HepG2 (cell line): Measurements from ENCODE around the gene CHMP6. TPM values are rescaled to one million over a fixed set of nuclear protein-coding genes. Genes with fewer than 3 reads are reported as not detected.

Experiments used
- ARID5B ChIP-seq: IDR thresholded peaks from 2 replicates; pipeline ENCODE4 v1.4.0; 2020; ENCODE audit warnings: mild to moderate bottlenecking, missing genetic modification reagents
- EEA1 ChIP-seq: sonication (generic); formaldehyde crosslinking; IDR thresholded peaks from 2 replicates; pipeline ENCODE4 v1.5.1; 2020; ENCODE audit warnings: mild to moderate bottlenecking, missing genetic modification reagents, borderline replicate concordance
- ELF4 ChIP-seq: sonication (generic); formaldehyde crosslinking; IDR thresholded peaks from 2 replicates; pipeline ENCODE4 v1.5.0; 2020; ENCODE audit warnings: missing genetic modification reagents, mild to moderate bottlenecking, moderate library complexity, borderline replicate concordance
- ERF ChIP-seq: IDR thresholded peaks from 2 replicates; pipeline ENCODE4 v1.6.1; 2018; ENCODE audit warnings: missing biosample characterization, missing genetic modification reagents
- HNF4G ChIP-seq, 2 experiments: sonication (generic) in 1 of 2; formaldehyde crosslinking in 1 of 2; IDR thresholded peaks; 2 replicates each; pipeline versions ENCODE4 v1.4.0 to v1.6.1; 2011 to 2020; ENCODE audit warnings: borderline replicate concordance in 2 of 2, low read depth in 2 of 2, mild to moderate bottlenecking in 2 of 2, low read length in 1 of 2, missing genetic modification reagents in 1 of 2, moderate library complexity in 1 of 2
- KAT7 ChIP-seq: IDR thresholded peaks from 2 replicates; pipeline ENCODE4 v1.6.1; 2018; ENCODE audit warnings: borderline replicate concordance, missing compliant biosample characterization
- MIXL1 ChIP-seq: IDR thresholded peaks from 2 replicates; pipeline ENCODE4 v1.6.1; 2016
- MLXIP ChIP-seq: sonication (generic); formaldehyde crosslinking; IDR thresholded peaks from 2 replicates; pipeline ENCODE4 v1.9.0; 2021; ENCODE audit warnings: missing genetic modification reagents, borderline replicate concordance
- NR0B2 ChIP-seq: sonication (generic); formaldehyde crosslinking; IDR thresholded peaks from 2 replicates; pipeline ENCODE4 v1.4.0; 2020; ENCODE audit warnings: mild to moderate bottlenecking, missing genetic modification reagents
- PCBP2 ChIP-seq: fragments of 200-400 bp; formaldehyde crosslinking; optimal IDR thresholded peaks from 2 replicates; pipeline ENCODE3; 2018; ENCODE audit warnings: low read length, low read depth; ENCODE audit not compliant: poor library complexity, severe bottlenecking
- ZC3H4 ChIP-seq: sonication (generic); formaldehyde crosslinking; IDR thresholded peaks from 2 replicates; pipeline ENCODE4 v1.4.0; 2020; ENCODE audit warnings: missing genetic modification reagents, borderline replicate concordance
- ZNF260 ChIP-seq: sonication (generic); formaldehyde crosslinking; IDR thresholded peaks from 2 replicates; pipeline ENCODE4 v1.4.0; 2020; ENCODE audit warnings: missing genetic modification reagents, low read depth, mild to moderate bottlenecking, borderline replicate concordance
- ZNF281 ChIP-seq: sonication (generic); formaldehyde crosslinking; IDR thresholded peaks from 2 replicates; pipeline ENCODE4 v1.4.0; 2020; ENCODE audit warnings: missing genetic modification reagents, borderline replicate concordance
- ZNF556 ChIP-seq: sonication (generic); formaldehyde crosslinking; IDR thresholded peaks from 2 replicates; pipeline ENCODE4 v1.4.0; 2020; ENCODE audit warnings: mild to moderate bottlenecking, missing genetic modification reagents, borderline replicate concordance
- ZNF580 ChIP-seq: IDR thresholded peaks from 2 replicates; pipeline ENCODE4 v1.6.1; 2016; ENCODE audit warnings: low read depth, borderline replicate concordance
- ZNF761 ChIP-seq: sonication (generic); formaldehyde crosslinking; conservative IDR thresholded peaks from 2 replicates; pipeline ENCODE4 v1.4.0; 2020; ENCODE audit warnings: mild to moderate bottlenecking, missing genetic modification reagents
- polyA plus RNA-seq, 8 experiments: library from polyadenylated mRNA; depleted of rRNA in 3 of 8; stranded (reverse) in 7 of 8; unstranded in 1 of 8; fragments of >200 nt; fragmentation: Illumina TruSeq in 4 of 8; extraction: Trizol in 4 of 8; gene quantifications; 2 replicates each; pipeline versions ENCODE4 v1.2.1 to v1.2.3, GENCODE V29; 2011 to 2016; ENCODE audit warnings: low read depth in 4 of 8, missing spikeins in 1 of 8, mixed read lengths in 1 of 8; ENCODE audit not compliant: insufficient read depth in 1 of 8
- total RNA-seq, 5 experiments: library from RNA; depleted of rRNA; stranded (reverse); fragments of >200 nt; fragmentation: Illumina TruSeq; extraction: Trizol; gene quantifications; 2 replicates each; pipeline ENCODE4 v1.2.3, GENCODE V29; 2016; ENCODE audit warnings: low read depth in 1 of 5

The CHMP6 gene
- total and polyA plus RNA-seq, 2 of the 13 experiments (the other 11 are each of a cell fraction or from before 2014, with no cell fraction given), result 11.1 to 24.2 TPM

- no peak for TF ChIP-seq MLXIP (CRISPR knock-in tag)
- peak; percentile 19; the same call in 1 of the 2 replicates for TF ChIP-seq ZNF556
- TF ChIP-seq ELF4 (CRISPR knock-in tag), result no peak
- TF ChIP-seq ZNF281 (CRISPR knock-in tag), result peak; percentile 57; the same call in 1 of the 2 replicates
- peak; percentile 77; the same call in 1 of the 2 replicates for TF ChIP-seq EEA1 (CRISPR knock-in tag)
- TF ChIP-seq PCBP2, result no peak
- peak; percentile 68 for TF ChIP-seq ZNF761 (CRISPR knock-in tag)
- no peak for TF ChIP-seq NR0B2 (CRISPR knock-in tag)
- TF ChIP-seq MIXL1, result peak; percentile 49; the same call in 1 of the 2 replicates
- TF ChIP-seq ZNF260 (CRISPR knock-in tag), result no peak
- no peak for TF ChIP-seq ERF (CRISPR knock-in tag)
- peak; percentile 52; the same call in 1 of the 2 replicates for TF ChIP-seq HNF4G (IDR thresholded peaks at IDR 0.05; ENCODE audit: borderline replicate concordance, low read depth, low read length)
- no peak; the same call in none of the 2 replicates for TF ChIP-seq HNF4G (CRISPR knock-in tag; IDR thresholded peaks at IDR 0.05; ENCODE audit: borderline replicate concordance, low read depth)
- TF ChIP-seq ARID5B (CRISPR knock-in tag), result peak; percentile 79
- no peak; the same call in 1 of the 2 replicates for TF ChIP-seq KAT7
- TF ChIP-seq ZNF580, result peak; percentile 93; the same call in 1 of the 2 replicates
- TF ChIP-seq ZC3H4 (CRISPR knock-in tag), result no peak
Observed at GRCh38 chr17:81043725-81044427, 52.2 kb downstream of the CHMP6 start (continued).
